Gastroesophageal sphincter (tissue), 3 donors: ENCODE measurements around the gene FAM240A.

Experiments used
- EP300 ChIP-seq: sonication (generic); formaldehyde crosslinking; IDR thresholded peaks from one replicate; pipeline ENCODE4 v1.6.1; 2017; ENCODE audit warnings: antibody characterized with exemption, mild to moderate bottlenecking
- TF ChIP-seq, protein P1 (sequence below), 4 experiments: fragments of 200-600 bp in 2 of 4; fragments of 450-650 bp in 2 of 4; sonication (generic) in 1 of 4; IDR thresholded peaks; one replicate each; pipeline ENCODE4 v1.5.1; 2017 to 2019; ENCODE audit warnings: antibody characterized with exemption in 4 of 4, mild to moderate bottlenecking in 2 of 4, moderate library complexity in 2 of 4

DNA sequence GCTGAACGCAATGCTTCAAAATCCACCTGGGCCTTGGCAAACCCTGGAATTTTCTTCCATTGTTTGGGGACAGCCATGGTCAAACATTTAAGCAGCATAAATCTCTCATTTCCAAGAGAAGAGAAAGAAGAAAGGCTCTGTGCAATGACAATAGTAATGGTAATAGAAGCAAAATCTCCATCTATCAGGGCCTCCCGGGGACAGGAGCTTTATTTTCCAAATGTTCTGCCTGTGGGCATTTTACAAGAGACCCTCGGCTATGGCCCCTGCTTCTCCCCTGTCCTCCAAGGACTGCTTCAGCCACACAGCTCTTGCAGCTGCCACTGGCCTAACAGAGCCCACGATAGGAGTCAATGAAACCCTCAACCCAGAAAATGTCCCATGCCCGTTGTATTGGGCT, 12.7 kb upstream of the FAM240A start:
- TF ChIP-seq, protein P1, sequence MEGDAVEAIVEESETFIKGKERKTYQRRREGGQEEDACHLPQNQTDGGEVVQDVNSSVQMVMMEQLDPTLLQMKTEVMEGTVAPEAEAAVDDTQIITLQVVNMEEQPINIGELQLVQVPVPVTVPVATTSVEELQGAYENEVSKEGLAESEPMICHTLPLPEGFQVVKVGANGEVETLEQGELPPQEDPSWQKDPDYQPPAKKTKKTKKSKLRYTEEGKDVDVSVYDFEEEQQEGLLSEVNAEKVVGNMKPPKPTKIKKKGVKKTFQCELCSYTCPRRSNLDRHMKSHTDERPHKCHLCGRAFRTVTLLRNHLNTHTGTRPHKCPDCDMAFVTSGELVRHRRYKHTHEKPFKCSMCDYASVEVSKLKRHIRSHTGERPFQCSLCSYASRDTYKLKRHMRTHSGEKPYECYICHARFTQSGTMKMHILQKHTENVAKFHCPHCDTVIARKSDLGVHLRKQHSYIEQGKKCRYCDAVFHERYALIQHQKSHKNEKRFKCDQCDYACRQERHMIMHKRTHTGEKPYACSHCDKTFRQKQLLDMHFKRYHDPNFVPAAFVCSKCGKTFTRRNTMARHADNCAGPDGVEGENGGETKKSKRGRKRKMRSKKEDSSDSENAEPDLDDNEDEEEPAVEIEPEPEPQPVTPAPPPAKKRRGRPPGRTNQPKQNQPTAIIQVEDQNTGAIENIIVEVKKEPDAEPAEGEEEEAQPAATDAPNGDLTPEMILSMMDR (IDR thresholded peaks at IDR 0.05), result no peak
- TF ChIP-seq EP300, result no peak
